ENCODE measurements around the gene CDK16.
"Not testable (repeated sequence)": the region's sequence is repeated elsewhere in the genome, so short reads cannot be mapped to it uniquely, and the experiment has no call there.

The CDK16 gene

DNA sequence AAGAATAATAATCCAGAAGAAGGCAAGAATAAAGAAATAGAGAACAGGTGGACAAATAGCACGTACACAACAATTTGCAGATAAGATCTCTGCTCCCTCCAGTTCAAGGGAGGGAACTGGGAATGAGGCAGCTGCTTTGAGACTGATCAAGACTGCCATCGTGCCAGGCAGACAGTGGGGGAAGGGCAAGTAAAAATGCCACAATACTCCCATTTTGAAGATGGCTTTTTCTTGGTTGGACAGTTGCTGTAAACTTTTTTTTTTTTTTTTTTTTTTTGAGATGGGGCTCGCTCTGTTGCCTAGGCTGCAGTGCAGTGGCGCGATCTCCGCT lies 31.5 kb downstream of the CDK16 start:
- no peak for DNase-seq (ENCODE audit: low read depth)

DNA sequence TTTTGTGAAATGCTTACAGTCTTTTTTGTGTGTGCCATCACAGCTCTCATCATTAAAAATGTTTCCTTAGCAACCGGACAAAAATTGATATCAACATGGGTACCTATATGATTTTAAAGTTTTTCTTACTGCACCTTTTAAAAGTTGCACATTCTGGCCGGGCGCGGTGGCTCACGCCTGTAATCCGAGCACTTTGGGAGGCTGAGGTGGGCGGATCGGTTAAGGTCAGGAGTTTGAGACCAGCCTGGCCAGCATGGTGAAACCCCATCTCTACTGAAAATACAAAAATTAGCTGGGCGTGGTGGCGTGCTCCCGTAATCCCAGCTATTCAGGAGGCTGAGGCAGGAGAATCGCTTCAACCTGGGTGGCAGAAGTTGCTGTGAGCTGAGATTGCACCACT lies 39.1 kb downstream of the CDK16 start:
- DNase-seq (ENCODE audit: low read depth) = not testable (repeated sequence)

DNA sequence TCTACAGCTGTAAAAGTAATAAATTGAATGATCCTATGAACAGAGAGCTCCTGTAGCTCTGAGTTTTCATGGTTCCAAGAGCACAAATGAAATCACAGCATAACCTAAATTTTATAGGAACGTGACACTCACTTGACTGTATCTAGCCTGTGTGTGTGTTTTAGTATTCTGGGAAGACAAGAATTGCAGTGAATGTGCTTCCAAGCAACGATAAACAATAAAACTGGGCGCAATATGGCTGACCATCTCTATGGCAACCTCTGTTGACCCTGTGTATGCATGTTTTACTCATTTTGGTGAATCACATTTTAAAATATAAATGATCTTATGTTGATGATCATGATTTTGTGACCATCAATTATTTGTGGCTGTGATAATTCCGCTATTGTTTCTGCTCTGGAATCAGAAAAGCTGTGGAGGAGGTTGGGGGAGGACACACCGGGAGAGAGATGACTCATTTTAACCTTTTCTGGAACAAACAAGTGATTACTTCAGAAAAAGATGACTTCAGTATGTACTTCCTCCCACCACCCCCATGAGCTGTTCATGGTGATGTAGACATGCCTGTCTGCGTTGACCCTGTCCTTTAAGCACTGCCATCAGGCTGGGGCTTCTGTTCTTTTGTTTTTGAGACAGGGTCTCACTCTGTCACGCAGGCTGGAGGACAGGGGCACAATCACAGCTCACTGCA lies 46.1 kb downstream of the CDK16 start:
- DNase-seq (ENCODE audit: low read depth) = no peak

DNA sequence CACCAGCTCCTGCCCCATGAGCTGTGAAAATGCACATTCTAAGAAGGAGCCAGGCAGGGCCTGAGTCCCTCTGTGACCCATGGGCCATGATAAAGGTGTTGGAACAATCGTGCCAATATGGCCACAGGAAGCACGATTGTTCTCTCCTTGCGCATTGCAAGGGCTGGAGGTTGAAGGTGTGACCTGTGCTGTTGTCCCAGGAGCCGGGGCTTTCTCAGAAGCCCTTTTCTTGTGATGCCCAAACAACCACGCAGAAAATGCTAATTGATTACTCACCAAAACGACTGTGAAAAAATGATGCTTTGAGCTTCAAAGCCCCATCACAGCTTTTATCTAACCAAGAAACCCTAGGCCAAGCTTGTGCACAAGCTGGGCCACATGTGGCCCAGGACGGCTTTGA lies 48.2 kb downstream of the CDK16 start:
- DNase-seq (ENCODE audit: low read depth) = no peak

DNA sequence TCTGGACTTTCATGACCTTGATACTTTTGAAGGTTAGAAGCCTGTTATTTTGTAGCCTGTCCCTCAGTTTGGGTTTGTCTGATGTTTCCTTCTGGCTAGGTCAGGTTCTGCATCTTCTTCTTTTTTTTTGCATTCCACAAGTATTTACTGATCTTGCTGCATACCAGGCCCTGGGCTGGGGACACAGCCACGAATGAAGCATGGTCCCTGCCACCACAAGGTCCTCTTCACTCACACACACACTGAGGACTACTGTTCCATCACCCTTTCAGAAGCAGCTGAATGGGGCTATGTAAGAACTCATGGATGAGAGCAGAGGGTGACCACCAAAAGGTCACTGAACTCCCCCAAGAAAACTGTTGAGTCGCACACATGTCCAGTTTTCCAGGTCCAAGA lies 53.5 kb downstream of the CDK16 start:
- DNase-seq (ENCODE audit: low read depth) = no peak

DNA sequence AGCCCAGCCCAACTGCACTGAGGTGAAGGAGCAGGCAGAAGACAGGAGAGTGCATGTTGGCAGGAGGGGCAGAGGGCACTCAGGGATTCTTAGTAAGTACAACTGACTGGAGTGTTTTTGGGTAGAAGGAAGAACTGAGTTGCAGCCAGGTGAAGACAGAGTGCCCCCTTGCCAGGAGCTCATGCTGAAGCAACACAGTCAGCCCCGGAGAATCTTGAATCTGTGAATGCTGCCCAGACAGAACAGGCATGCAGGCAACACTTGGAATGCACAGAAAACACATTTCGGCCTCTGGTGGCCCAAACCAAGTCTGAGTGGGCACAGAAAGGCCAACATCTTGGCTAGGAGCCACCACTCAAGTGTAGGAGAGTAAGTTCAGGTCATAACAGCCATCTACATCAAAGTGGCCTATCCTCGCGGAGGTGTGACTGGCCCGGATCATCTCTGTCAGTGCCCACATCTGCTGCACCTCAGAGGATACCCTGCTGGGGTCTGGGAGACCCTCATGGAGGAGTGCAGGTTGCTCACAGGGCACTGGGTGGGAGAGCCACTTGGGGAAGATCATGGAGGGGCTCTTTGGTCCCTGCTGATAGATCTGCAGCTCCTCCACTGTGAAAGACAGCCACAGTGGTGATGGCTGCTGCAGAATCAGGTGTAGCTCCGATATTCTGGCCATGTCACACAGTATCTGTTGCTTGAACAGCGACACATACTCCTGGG lies 54.7 kb downstream of the CDK16 start:
- no peak for DNase-seq (ENCODE audit: low read depth)

DNA sequence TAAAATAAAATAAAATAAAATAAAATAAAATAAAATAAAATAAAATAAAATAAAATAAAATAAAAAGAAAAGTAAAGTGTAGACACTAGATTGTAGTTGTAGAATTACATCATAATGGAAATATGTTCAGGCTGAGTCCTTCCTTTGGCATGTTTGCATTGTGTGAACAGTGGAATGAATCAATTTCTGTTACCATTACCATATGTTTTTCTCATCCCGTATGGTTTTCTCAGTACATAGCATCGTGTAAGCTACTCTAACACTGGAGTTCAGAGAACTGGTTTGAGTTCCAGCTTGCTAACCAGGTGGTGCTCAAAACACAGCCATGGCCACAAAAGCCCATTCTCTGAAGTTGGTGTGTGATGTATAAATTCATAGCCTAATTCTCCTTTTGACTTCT lies 60.2 kb downstream of the CDK16 start:
- no peak for DNase-seq (ENCODE audit: low read depth)
